Gastroesophageal sphincter (tissue), 3 donors: ENCODE results near the gene BASP1.

Experiments used
- EP300 ChIP-seq: sonication (generic); formaldehyde crosslinking; IDR thresholded peaks from one replicate; pipeline ENCODE4 v1.6.1; 2017; ENCODE audit warnings: antibody characterized with exemption, mild to moderate bottlenecking
- POLR2A ChIP-seq, 2 donors: fragments of 450-650 bp; IDR thresholded peaks; one replicate each; pipeline ENCODE4 v1.6.1; 2017; ENCODE audit warnings: antibody characterized with exemption in 2 of 2, mild to moderate bottlenecking in 2 of 2, moderate library complexity in 1 of 2
- TF ChIP-seq, protein P1 (sequence below), 4 experiments: fragments of 200-600 bp in 2 of 4; fragments of 450-650 bp in 2 of 4; sonication (generic) in 1 of 4; IDR thresholded peaks; one replicate each; pipeline ENCODE4 v1.5.1; 2017 to 2019; ENCODE audit warnings: antibody characterized with exemption in 4 of 4, mild to moderate bottlenecking in 2 of 4, moderate library complexity in 2 of 4

DNA sequence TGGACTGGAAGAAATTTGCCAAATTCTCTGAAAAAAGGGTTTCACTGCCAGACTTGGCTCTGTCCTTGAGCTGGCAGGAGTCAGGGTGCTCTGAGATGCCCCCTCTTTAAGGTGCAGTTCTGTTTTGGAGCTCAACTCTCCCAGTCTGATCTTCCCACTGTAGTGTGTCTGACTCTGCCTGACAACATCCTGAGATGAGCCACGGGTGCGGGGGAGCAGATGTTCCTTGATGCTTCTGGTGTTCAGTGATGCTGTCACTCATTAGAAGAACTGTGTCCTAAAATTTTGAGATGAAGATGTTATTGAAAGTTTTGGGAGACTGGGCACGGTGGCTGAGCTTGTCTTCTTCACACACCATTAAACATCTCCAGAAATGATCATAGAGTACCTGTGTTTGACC lies 78.2 kb downstream of the BASP1 start:
- TF ChIP-seq, protein P1, sequence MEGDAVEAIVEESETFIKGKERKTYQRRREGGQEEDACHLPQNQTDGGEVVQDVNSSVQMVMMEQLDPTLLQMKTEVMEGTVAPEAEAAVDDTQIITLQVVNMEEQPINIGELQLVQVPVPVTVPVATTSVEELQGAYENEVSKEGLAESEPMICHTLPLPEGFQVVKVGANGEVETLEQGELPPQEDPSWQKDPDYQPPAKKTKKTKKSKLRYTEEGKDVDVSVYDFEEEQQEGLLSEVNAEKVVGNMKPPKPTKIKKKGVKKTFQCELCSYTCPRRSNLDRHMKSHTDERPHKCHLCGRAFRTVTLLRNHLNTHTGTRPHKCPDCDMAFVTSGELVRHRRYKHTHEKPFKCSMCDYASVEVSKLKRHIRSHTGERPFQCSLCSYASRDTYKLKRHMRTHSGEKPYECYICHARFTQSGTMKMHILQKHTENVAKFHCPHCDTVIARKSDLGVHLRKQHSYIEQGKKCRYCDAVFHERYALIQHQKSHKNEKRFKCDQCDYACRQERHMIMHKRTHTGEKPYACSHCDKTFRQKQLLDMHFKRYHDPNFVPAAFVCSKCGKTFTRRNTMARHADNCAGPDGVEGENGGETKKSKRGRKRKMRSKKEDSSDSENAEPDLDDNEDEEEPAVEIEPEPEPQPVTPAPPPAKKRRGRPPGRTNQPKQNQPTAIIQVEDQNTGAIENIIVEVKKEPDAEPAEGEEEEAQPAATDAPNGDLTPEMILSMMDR (IDR thresholded peaks at IDR 0.05), result no peak
- no peak for TF ChIP-seq POLR2A (IDR thresholded peaks at IDR 0.05)
- TF ChIP-seq EP300, result no peak
